ENCODE measurements around the gene PNPO.

The PNPO gene

DNA sequence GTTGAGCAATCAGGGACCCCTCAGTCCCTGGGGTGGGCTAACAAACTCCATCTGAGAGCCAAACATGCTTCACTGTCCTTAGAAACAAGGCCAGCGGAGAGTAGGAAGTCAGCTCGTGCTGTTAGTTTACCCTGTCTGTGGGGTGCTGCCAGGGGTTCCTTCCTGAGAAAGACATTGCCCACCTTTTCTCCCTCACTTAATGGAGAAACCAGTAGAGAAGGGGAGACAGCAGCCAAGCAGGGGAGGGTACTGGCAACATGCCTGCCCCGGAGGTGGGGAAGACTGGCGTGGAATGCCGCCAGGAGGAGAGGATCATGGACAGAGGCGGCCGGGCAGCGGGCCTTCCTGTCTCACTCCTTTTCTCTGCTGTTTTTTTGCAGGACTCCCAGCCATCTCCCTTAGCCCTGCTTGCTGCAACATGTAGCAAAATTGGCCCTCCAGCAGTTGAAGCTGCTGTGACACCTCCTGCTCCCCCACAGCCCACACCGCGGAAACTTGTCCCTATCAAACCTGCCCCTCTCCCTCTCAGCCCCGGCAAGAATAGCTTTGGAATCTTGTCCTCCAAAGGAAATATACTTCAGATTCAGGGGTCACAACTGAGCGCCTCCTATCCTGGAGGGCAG lies 25.5 kb upstream of the PNPO start:
- H3K14ac ChIP-seq (ENCODE audit: low read length) = no peak overlapping the region
- H4K8ac ChIP-seq (ENCODE audit: low read depth, low read length) = no peak overlapping the region
- no peak overlapping the region for H2BK12ac ChIP-seq (ENCODE audit: low read length)
- H3K4me3 ChIP-seq (ENCODE audit: low read length in 2 of 2) = no peak overlapping the region
- no peak overlapping the region for H3K23ac ChIP-seq (ENCODE audit: low read depth, low read length, poor library complexity)
- no peak overlapping the region for H2BK5ac ChIP-seq (ENCODE audit: low read length)
- no peak overlapping the region for H2BK15ac ChIP-seq (ENCODE audit: low read length)
- DNase-seq (ENCODE audit: low spot score) = no peak
- no peak overlapping the region for H2BK120ac ChIP-seq (ENCODE audit: low read depth, low read length)
- no peak overlapping the region for H3K18ac ChIP-seq (ENCODE audit: low read length)
- peaks cover 12 to 41% of the 10 kb centered on the region in 2 donors for H3K36me3 ChIP-seq (replicated peaks in 1 of 2; ENCODE audit: control insufficient read depth in 2 of 2, insufficient read depth in 2 of 2, low read length in 2 of 2)
- no peak overlapping the region for H2AFZ ChIP-seq (ENCODE audit: low read length)
- H3K4me2 ChIP-seq (ENCODE audit: insufficient read depth, low read length, poor library complexity, severe bottlenecking) = no peak overlapping the region
- no peaks in the 10 kb centered on the region for H3K4me1 ChIP-seq (ENCODE audit: control insufficient read depth in 2 of 2, insufficient read depth in 1 of 2, low read depth in 1 of 2, low read length in 2 of 2)
- no CpG with 5 or more reads among the region's 12 CpGs for WGBS, 2 donors (ENCODE audit: extremely low coverage in 2 of 2, insufficient read length in 2 of 2, insufficient replicate concordance in 1 of 2)
- H4K91ac ChIP-seq (ENCODE audit: low read depth, low read length, poor library complexity) = no peak overlapping the region
- no peak overlapping the region for H3K27ac ChIP-seq (replicated peaks; ENCODE audit: low read length)
- no peak overlapping the region for H2AK5ac ChIP-seq (ENCODE audit: low read depth, low read length)
- H3K9me3 ChIP-seq (replicated peaks in 1 of 2; ENCODE audit: control insufficient read depth in 2 of 2, insufficient read depth in 1 of 2, low read depth in 1 of 2, low read length in 2 of 2) = no peaks in the 10 kb centered on the region
- H3K9ac ChIP-seq (ENCODE audit: low read depth, low read length, poor library complexity) = no peak overlapping the region
- no peak overlapping the region for H3K4ac ChIP-seq (ENCODE audit: low read length)
- no peaks in the 10 kb centered on the region for H3K27me3 ChIP-seq (ENCODE audit: control insufficient read depth in 3 of 3, insufficient read depth in 3 of 3, low read depth in 1 of 3, low read length in 3 of 3)
- H3K79me1 ChIP-seq (ENCODE audit: low read depth, low read length) = peaks cover 2% of the 10 kb centered on the region

DNA sequence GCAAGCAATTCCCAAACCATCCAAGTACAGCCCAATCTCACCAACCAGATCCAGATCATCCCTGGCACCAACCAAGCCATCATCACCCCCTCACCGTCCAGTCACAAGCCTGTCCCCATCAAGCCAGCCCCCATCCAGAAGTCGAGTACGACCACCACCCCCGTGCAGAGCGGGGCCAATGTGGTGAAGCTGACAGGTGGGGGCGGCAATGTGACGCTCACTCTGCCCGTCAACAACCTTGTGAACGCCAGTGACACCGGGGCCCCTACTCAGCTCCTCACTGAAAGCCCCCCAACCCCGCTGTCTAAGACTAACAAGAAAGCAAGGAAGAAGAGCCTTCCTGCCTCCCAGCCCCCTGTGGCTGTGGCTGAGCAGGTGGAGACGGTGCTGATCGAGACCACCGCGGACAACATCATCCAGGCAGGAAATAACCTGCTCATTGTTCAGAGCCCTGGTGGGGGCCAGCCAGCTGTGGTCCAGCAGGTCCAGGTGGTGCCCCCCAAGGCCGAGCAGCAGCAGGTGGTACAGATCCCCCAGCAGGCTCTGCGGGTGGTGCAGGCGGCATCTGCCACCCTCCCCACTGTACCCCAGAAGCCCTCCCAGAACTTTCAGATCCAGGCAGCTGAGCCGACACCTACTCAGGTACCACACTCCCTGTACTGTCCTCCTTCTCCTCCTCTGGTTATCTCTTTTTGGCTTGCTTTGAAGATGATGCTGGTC lies 24.7 kb upstream of the PNPO start:
- H3K79me1 ChIP-seq (ENCODE audit: low read depth, low read length) = peaks cover 2% of the 10 kb centered on the region
- no peak overlapping the region for H4K8ac ChIP-seq (ENCODE audit: low read depth, low read length)
- H3K27ac ChIP-seq (replicated peaks; ENCODE audit: low read length) = no peak overlapping the region
- H2BK120ac ChIP-seq (ENCODE audit: low read depth, low read length) = no peak overlapping the region
- no peak overlapping the region for H2AFZ ChIP-seq (ENCODE audit: low read length)
- peaks cover 12 to 45% of the 10 kb centered on the region in 2 donors for H3K36me3 ChIP-seq (replicated peaks in 1 of 2; ENCODE audit: control insufficient read depth in 2 of 2, insufficient read depth in 2 of 2, low read length in 2 of 2)
- H3K23ac ChIP-seq (ENCODE audit: low read depth, low read length, poor library complexity) = no peak overlapping the region
- H3K14ac ChIP-seq (ENCODE audit: low read length) = no peak overlapping the region
- no peaks in the 10 kb centered on the region for H3K4me1 ChIP-seq (ENCODE audit: control insufficient read depth in 2 of 2, insufficient read depth in 1 of 2, low read depth in 1 of 2, low read length in 2 of 2)
- no peak overlapping the region for H3K9ac ChIP-seq (ENCODE audit: low read depth, low read length, poor library complexity)
- H3K27me3 ChIP-seq (ENCODE audit: control insufficient read depth in 3 of 3, insufficient read depth in 3 of 3, low read depth in 1 of 3, low read length in 3 of 3) = no peaks in the 10 kb centered on the region
- DNase-seq (ENCODE audit: low spot score) = no peak
- H2AK5ac ChIP-seq (ENCODE audit: low read depth, low read length) = no peak overlapping the region
- no peak overlapping the region for H4K91ac ChIP-seq (ENCODE audit: low read depth, low read length, poor library complexity)
- no CpG with 5 or more reads among the region's 19 CpGs for WGBS, 2 donors (ENCODE audit: extremely low coverage in 2 of 2, insufficient read length in 2 of 2, insufficient replicate concordance in 1 of 2)
- H2BK12ac ChIP-seq (ENCODE audit: low read length) = no peak overlapping the region
- no peak overlapping the region for H3K18ac ChIP-seq (ENCODE audit: low read length)
- no peak overlapping the region for H2BK15ac ChIP-seq (ENCODE audit: low read length)
- no peak overlapping the region for H3K4ac ChIP-seq (ENCODE audit: low read length)
- H2BK5ac ChIP-seq (ENCODE audit: low read length) = no peak overlapping the region
- H3K9me3 ChIP-seq (replicated peaks in 1 of 2; ENCODE audit: control insufficient read depth in 2 of 2, insufficient read depth in 1 of 2, low read depth in 1 of 2, low read length in 2 of 2) = no peaks in the 10 kb centered on the region
- no peak overlapping the region for H3K4me2 ChIP-seq (ENCODE audit: insufficient read depth, low read length, poor library complexity, severe bottlenecking)
- peak overlapping the region in 1 of 2 donors; percentile 29 for H3K4me3 ChIP-seq (ENCODE audit: low read length in 2 of 2)

DNA sequence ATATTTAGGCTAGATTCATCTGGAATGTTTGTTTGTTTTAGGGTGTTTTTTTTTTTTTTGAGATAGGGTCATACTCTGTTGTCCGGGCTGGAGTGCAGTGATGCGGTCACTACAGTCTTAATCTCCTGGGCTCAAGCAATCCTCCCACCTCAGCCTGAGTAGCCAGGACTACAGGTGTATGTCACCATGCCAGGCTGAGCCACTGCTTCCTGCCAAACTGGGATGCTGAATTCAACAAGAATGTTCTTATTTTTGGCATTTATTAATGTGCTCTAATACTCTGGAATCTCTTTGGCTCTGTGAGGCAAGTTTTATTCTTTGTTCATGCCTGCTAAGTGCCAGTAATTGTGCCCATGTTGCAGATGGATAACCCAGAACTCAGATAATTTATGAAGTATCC lies 23.8 kb upstream of the PNPO start:
- H3K9ac ChIP-seq (ENCODE audit: low read depth, low read length, poor library complexity) = no peak overlapping the region
- H4K8ac ChIP-seq (ENCODE audit: low read depth, low read length) = no peak overlapping the region
- no peaks in the 10 kb centered on the region for H3K27me3 ChIP-seq (ENCODE audit: control insufficient read depth in 3 of 3, insufficient read depth in 3 of 3, low read depth in 1 of 3, low read length in 3 of 3)
- H2AFZ ChIP-seq (ENCODE audit: low read length) = no peak overlapping the region
- H2BK120ac ChIP-seq (ENCODE audit: low read depth, low read length) = no peak overlapping the region
- no peak overlapping the region for H2BK15ac ChIP-seq (ENCODE audit: low read length)
- H3K79me1 ChIP-seq (ENCODE audit: low read depth, low read length) = peaks cover 2% of the 10 kb centered on the region
- H3K36me3 ChIP-seq (replicated peaks in 1 of 2; ENCODE audit: control insufficient read depth in 2 of 2, insufficient read depth in 2 of 2, low read length in 2 of 2) = peaks cover 14 to 54% of the 10 kb centered on the region in 2 donors
- H3K14ac ChIP-seq (ENCODE audit: low read length) = no peak overlapping the region
- DNase-seq (ENCODE audit: low spot score) = no peak
- no peak overlapping the region for H2AK5ac ChIP-seq (ENCODE audit: low read depth, low read length)
- no peak overlapping the region for H3K4me2 ChIP-seq (ENCODE audit: insufficient read depth, low read length, poor library complexity, severe bottlenecking)
- H3K4me3 ChIP-seq (ENCODE audit: low read length in 2 of 2) = no peak overlapping the region
- no CpG with 5 or more reads among the region's 2 CpGs for WGBS, 2 donors (ENCODE audit: extremely low coverage in 2 of 2, insufficient read length in 2 of 2, insufficient replicate concordance in 1 of 2)
- H3K27ac ChIP-seq (replicated peaks; ENCODE audit: low read length) = no peak overlapping the region
- no peak overlapping the region for H2BK5ac ChIP-seq (ENCODE audit: low read length)
- H2BK12ac ChIP-seq (ENCODE audit: low read length) = no peak overlapping the region
- no peaks in the 10 kb centered on the region for H3K4me1 ChIP-seq (ENCODE audit: control insufficient read depth in 2 of 2, insufficient read depth in 1 of 2, low read depth in 1 of 2, low read length in 2 of 2)
- no peak overlapping the region for H3K18ac ChIP-seq (ENCODE audit: low read length)
- H3K23ac ChIP-seq (ENCODE audit: low read depth, low read length, poor library complexity) = no peak overlapping the region
- no peaks in the 10 kb centered on the region for H3K9me3 ChIP-seq (replicated peaks in 1 of 2; ENCODE audit: control insufficient read depth in 2 of 2, insufficient read depth in 1 of 2, low read depth in 1 of 2, low read length in 2 of 2)
- no peak overlapping the region for H4K91ac ChIP-seq (ENCODE audit: low read depth, low read length, poor library complexity)
- H3K4ac ChIP-seq (ENCODE audit: low read length) = no peak overlapping the region

DNA sequence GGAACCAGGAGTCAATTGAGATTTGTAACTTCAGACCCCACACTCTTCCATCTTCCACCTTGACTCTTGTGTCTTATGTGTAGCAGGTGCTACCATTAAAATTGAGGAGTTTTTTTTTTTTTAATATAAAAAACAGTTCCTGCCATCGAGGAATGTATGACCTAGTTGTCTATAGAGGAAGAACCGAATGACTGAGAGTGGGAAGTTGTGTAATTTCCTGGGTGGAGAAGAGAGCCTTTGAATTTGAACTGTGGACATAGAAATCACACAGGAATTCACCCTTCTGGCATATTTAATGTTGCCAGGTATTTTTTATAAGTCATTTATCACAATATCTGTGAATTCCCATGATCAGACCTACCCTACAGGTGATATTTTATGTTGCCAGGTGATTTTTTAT lies 23.4 kb upstream of the PNPO start:
- H4K8ac ChIP-seq (ENCODE audit: low read depth, low read length) = no peak overlapping the region
- no peak overlapping the region for H2BK12ac ChIP-seq (ENCODE audit: low read length)
- no peak overlapping the region for H3K27ac ChIP-seq (replicated peaks; ENCODE audit: low read length)
- DNase-seq (ENCODE audit: low spot score) = no peak
- H2AFZ ChIP-seq (ENCODE audit: low read length) = no peak overlapping the region
- H2BK15ac ChIP-seq (ENCODE audit: low read length) = no peak overlapping the region
- no peak overlapping the region for H4K91ac ChIP-seq (ENCODE audit: low read depth, low read length, poor library complexity)
- H3K9me3 ChIP-seq (replicated peaks in 1 of 2; ENCODE audit: control insufficient read depth in 2 of 2, insufficient read depth in 1 of 2, low read depth in 1 of 2, low read length in 2 of 2) = no peaks in the 10 kb centered on the region
- H3K4me1 ChIP-seq (ENCODE audit: control insufficient read depth in 2 of 2, insufficient read depth in 1 of 2, low read depth in 1 of 2, low read length in 2 of 2) = no peaks in the 10 kb centered on the region
- no peak overlapping the region for H3K14ac ChIP-seq (ENCODE audit: low read length)
- H3K9ac ChIP-seq (ENCODE audit: low read depth, low read length, poor library complexity) = no peak overlapping the region
- H3K23ac ChIP-seq (ENCODE audit: low read depth, low read length, poor library complexity) = no peak overlapping the region
- peaks cover 16 to 58% of the 10 kb centered on the region in 2 donors for H3K36me3 ChIP-seq (replicated peaks in 1 of 2; ENCODE audit: control insufficient read depth in 2 of 2, insufficient read depth in 2 of 2, low read length in 2 of 2)
- no peak overlapping the region for H3K18ac ChIP-seq (ENCODE audit: low read length)
- WGBS, 2 donors (ENCODE audit: extremely low coverage in 2 of 2, insufficient read length in 2 of 2, insufficient replicate concordance in 1 of 2) = no CpG with 5 or more reads among the region's 2 CpGs
- no peaks in the 10 kb centered on the region for H3K27me3 ChIP-seq (ENCODE audit: control insufficient read depth in 3 of 3, insufficient read depth in 3 of 3, low read depth in 1 of 3, low read length in 3 of 3)
- no peak overlapping the region for H2BK120ac ChIP-seq (ENCODE audit: low read depth, low read length)
- peaks cover 2% of the 10 kb centered on the region for H3K79me1 ChIP-seq (ENCODE audit: low read depth, low read length)
- no peak overlapping the region for H3K4ac ChIP-seq (ENCODE audit: low read length)
- no peak overlapping the region for H2BK5ac ChIP-seq (ENCODE audit: low read length)
- H3K4me2 ChIP-seq (ENCODE audit: insufficient read depth, low read length, poor library complexity, severe bottlenecking) = no peak overlapping the region
- H2AK5ac ChIP-seq (ENCODE audit: low read depth, low read length) = no peak overlapping the region
- no peak overlapping the region for H3K4me3 ChIP-seq (ENCODE audit: low read length in 2 of 2)

Measured in neuronal stem cell (in vitro differentiated cells).